Cardiac fibroblast (primary cell): ENCODE data around the gene ITPRIP.

Source experiments
- DNase-seq, 2 donors: peaks; one replicate each; pipeline versions ENCODE4 v3.0.0 to v3.0.0-alpha.2; 2010; ENCODE audit warnings: low read depth in 2 of 2
- H3K4me3 ChIP-seq, 2 donors: replicated peaks in 1 of 2; 1 replicate in 1 of 2; 2 replicates in 1 of 2; pipeline ENCODE4 v1.5.1; 2011; ENCODE audit warnings: low read depth in 2 of 2, low read length in 2 of 2, mild to moderate bottlenecking in 2 of 2, moderate library complexity in 1 of 2
- CTCF ChIP-seq: IDR thresholded peaks from one replicate; pipeline ENCODE4 v1.5.1; 2011; ENCODE audit warnings: low read depth, mild to moderate bottlenecking, low read length, inconsistent platforms

Gene ITPRIP

GRCh38 chr10:104322416-104322782 lies 15.9 kb downstream of the ITPRIP start:
- peak in 1 of 2 donors; percentile 9 for DNase-seq
- no peak for TF ChIP-seq CTCF
- H3K4me3 ChIP-seq, result no peak overlapping the region

GRCh38 chr10:104321725-104322415 lies 16.4 kb downstream of the ITPRIP start:
- H3K4me3 ChIP-seq, result no peak overlapping the region
- peak in 1 of 2 donors; percentile 26 for DNase-seq
- TF ChIP-seq CTCF, result no peak

GRCh38 chr10:104321226-104321625 lies 17.0 kb downstream of the ITPRIP start:
- DNase-seq, result no peak
- TF ChIP-seq CTCF, result no peak
- no peak overlapping the region for H3K4me3 ChIP-seq

GRCh38 chr10:104318810-104319741 lies 19.2 kb downstream of the ITPRIP start:
- DNase-seq, result peak; percentile 61 to 67
- no peak overlapping the region for H3K4me3 ChIP-seq
- no peak for TF ChIP-seq CTCF

GRCh38 chr10:104318326-104318725 lies 19.9 kb downstream of the ITPRIP start:
- H3K4me3 ChIP-seq, result no peak overlapping the region
- DNase-seq, result no peak
- TF ChIP-seq CTCF, result no peak

GRCh38 chr10:104317726-104318299 lies 20.5 kb downstream of the ITPRIP start:
- no peak overlapping the region for H3K4me3 ChIP-seq
- no peak for TF ChIP-seq CTCF
- DNase-seq, result peak in 1 of 2 donors; percentile 61
